Glutamatergic neuron (in vitro differentiated cells): ENCODE measurements around the gene ZNF23. TPM values are rescaled to one million over a fixed set of nuclear protein-coding genes. Genes with fewer than 3 reads are reported as not detected.

Experiments used
- DNase-seq: peaks from one replicate; pipeline ENCODE4 v3.0.0; 2022
- H3K27ac Mint-ChIP-seq: one replicate; pipeline ENCODE4 v1.8.0; 2020; ENCODE audit warnings: mild to moderate bottlenecking, mixed read lengths, inconsistent platforms; ENCODE audit not compliant: unreplicated experiment
- H3K27me3 Mint-ChIP-seq: one replicate; pipeline ENCODE4 v1.8.0; 2020; ENCODE audit warnings: mild to moderate bottlenecking, moderate library complexity, mixed read lengths, inconsistent platforms; ENCODE audit not compliant: unreplicated experiment
- H3K36me3 Mint-ChIP-seq: one replicate; pipeline ENCODE4 v1.8.0; 2020; ENCODE audit warnings: mild to moderate bottlenecking, mixed read lengths, inconsistent platforms; ENCODE audit not compliant: unreplicated experiment
- H3K4me1 Mint-ChIP-seq: one replicate; pipeline ENCODE4 v1.8.0; 2020; ENCODE audit warnings: mild to moderate bottlenecking, low read depth, mixed read lengths, inconsistent platforms; ENCODE audit not compliant: unreplicated experiment
- H3K4me3 Mint-ChIP-seq: one replicate; pipeline ENCODE4 v1.8.0; 2020; ENCODE audit warnings: mild to moderate bottlenecking, mixed read lengths, inconsistent platforms; ENCODE audit not compliant: unreplicated experiment
- H3K9me3 Mint-ChIP-seq: one replicate; pipeline ENCODE4 v1.8.0; 2020; ENCODE audit warnings: mild to moderate bottlenecking, moderate library complexity, mixed read lengths, inconsistent platforms; ENCODE audit not compliant: unreplicated experiment
- CTCF ChIP-seq: fragments of 200-600 bp; sonication (generic); IDR thresholded peaks from one replicate; pipeline ENCODE4 v1.5.0; 2021; ENCODE audit not compliant: partially characterized antibody, unreplicated experiment
- total RNA-seq: library from RNA; stranded (reverse); fragmentation: NEBNext Ultra II Directional; extraction: Animal tissue kit (Norgen Biotek cat#: 25700); gene quantifications from one replicate; pipeline ENCODE4 v1.2.1, GENCODE V29; 2021; ENCODE audit not compliant: unreplicated experiment

Gene ZNF23
- total RNA-seq, 1 donor from 2014 or later: 17.3 TPM

- peaks cover 2% of the 10 kb centered on the region for H3K27me3 Mint-ChIP-seq
- no peak for TF ChIP-seq CTCF
- H3K36me3 Mint-ChIP-seq: peaks cover 12% of the 10 kb centered on the region
- H3K4me3 Mint-ChIP-seq: no peak overlapping the region
- no peak overlapping the region for H3K27ac Mint-ChIP-seq
- H3K4me1 Mint-ChIP-seq: no peaks in the 10 kb centered on the region
- peaks cover 9% of the 10 kb centered on the region for H3K9me3 Mint-ChIP-seq
- DNase-seq: no peak
Observed at GRCh38 chr16:71407731-71408130, 54.3 kb downstream of the ZNF23 start.

- Mint-ChIP-seq H3K36me3 (peaks cover 12% of the 10 kb centered on the region), H3K9me3 (peaks cover 11% of the 10 kb centered on the region), H3K27me3 (peaks cover 2% of the 10 kb centered on the region), H3K4me1 (no peaks in the 10 kb centered on the region), H3K4me3 (no peak overlapping the region), H3K27ac (no peak overlapping the region)
- TF ChIP-seq CTCF: no peak
- peak; percentile 2 for DNase-seq
Observed at GRCh38 chr16:71406724-71407123, 55.3 kb downstream of the ZNF23 start.

DNA sequence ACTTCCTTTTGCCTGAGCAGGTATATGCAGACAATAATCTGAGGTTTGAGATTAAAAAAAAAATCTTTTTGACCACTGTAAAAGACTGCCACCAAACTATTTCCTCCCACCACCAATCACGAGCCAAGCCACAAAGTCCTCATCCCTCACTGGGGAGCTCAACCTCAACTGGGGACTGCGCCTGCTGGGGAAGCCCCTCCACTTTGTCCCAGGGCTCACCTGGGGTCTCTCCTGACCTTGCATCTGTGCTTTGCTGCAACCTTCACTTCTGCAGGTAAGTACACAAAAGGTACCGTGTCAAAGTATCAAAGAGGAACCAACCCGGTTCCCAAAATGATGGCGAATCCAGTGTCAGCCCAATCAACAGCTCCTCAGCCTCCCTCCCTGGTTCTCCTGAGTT is 55.7 kb downstream of the ZNF23 start:
- DNase-seq: no peak
- no peaks in the 10 kb centered on the region for H3K4me1 Mint-ChIP-seq
- no peak overlapping the region for H3K4me3 Mint-ChIP-seq

DNA sequence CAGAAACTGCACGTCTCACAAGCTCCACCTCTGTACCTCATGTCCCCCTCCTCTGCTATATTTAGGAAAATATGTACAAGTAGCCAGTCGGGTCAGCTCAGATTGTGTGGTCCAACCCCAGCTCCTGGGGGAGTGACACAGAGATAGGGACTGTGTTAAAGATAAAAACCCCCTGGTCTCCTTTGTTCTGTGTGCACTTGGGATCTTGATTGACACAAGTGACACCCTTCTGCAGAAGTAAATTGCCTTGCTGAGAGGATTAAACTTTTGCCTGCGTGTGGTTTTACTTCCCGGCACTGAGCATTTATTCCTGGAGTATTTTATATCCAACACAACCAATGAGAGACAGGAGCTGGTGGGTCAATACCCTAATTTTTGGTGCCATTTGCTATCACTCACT is 57.7 kb downstream of the ZNF23 start:
- no peak for TF ChIP-seq CTCF
- Mint-ChIP-seq H3K27ac (no peak overlapping the region), H3K27me3 (peaks cover 2% of the 10 kb centered on the region), H3K4me1 (no peaks in the 10 kb centered on the region), H3K36me3 (peaks cover 12% of the 10 kb centered on the region), H3K9me3 (peaks cover 11% of the 10 kb centered on the region), H3K4me3 (no peak overlapping the region)
- no peak for DNase-seq

More for the DNA sequence above, 55.7 kb downstream of the ZNF23 start:
- Mint-ChIP-seq H3K27me3 (peaks cover 2% of the 10 kb centered on the region), H3K9me3 (peaks cover 11% of the 10 kb centered on the region), H3K27ac (no peak overlapping the region), H3K36me3 (peaks cover 12% of the 10 kb centered on the region)
- TF ChIP-seq CTCF: no peak

GRCh38 chr16:71402674-71403073 is 59.4 kb downstream of the ZNF23 start:
- no peaks in the 10 kb centered on the region for H3K4me1 Mint-ChIP-seq
- H3K27ac Mint-ChIP-seq: no peak overlapping the region
- no peak overlapping the region for H3K4me3 Mint-ChIP-seq
- peaks cover 11% of the 10 kb centered on the region for H3K9me3 Mint-ChIP-seq
- peaks cover 3% of the 10 kb centered on the region for H3K27me3 Mint-ChIP-seq
- no peak for DNase-seq
- H3K36me3 Mint-ChIP-seq: peaks cover 12% of the 10 kb centered on the region
- no peak for TF ChIP-seq CTCF
